ENCODE data around the gene IGFL3.

The IGFL3 gene

GRCh38 chr19:46150606-46151005, 26.1 kb upstream of the IGFL3 start:
- Histone ChIP-seq H3K4me1 (ENCODE audit: insufficient read depth, low read length, severe bottlenecking) (no peaks in the 10 kb centered on the region), H3K4me2 (ENCODE audit: low read length) (no peak overlapping the region), H3K79me2 (ENCODE audit: insufficient read depth, low read length) (no peaks in the 10 kb centered on the region), H3F3A (ENCODE audit: insufficient read depth, low read length) (no peaks in the 10 kb centered on the region), H3K9me3 (ENCODE audit: low read length) (no peaks in the 10 kb centered on the region), H3K9me2 (ENCODE audit: low read depth, low read length) (no peaks in the 10 kb centered on the region), H2AFZ (ENCODE audit: low read length) (no peak overlapping the region), H3K27me3 (ENCODE audit: insufficient read depth, low read length) (peaks cover 5% of the 10 kb centered on the region; the same call in 1 of the 2 replicates), H3K27ac (ENCODE audit: low read depth, low read length, poor library complexity, severe bottlenecking) (no peak overlapping the region), H3K9ac (ENCODE audit: low read length) (no peak overlapping the region), H3K4me3 (ENCODE audit: low read depth, low read length, poor library complexity, severe bottlenecking) (no peak overlapping the region), H3K36me3 (ENCODE audit: insufficient read depth, low read length) (no peaks in the 10 kb centered on the region), H4K20me1 (ENCODE audit: insufficient read depth, low read length) (no peaks in the 10 kb centered on the region)
- TF ChIP-seq CTCF (IDR thresholded peaks at IDR 0.05; ENCODE audit: low read length) (no peak), EZH2 (IDR thresholded peaks at IDR 0.05; ENCODE audit: borderline replicate concordance, low read length) (no peak)

GRCh38 chr19:46147791-46148288, 23.4 kb upstream of the IGFL3 start, which contains the start of gene IGFL2:
IGFL2 (plus strand) TSS chr19:46148238; CDS start chr19:46148279, 41 bp downstream.
- TF ChIP-seq CTCF (IDR thresholded peaks at IDR 0.05; ENCODE audit: low read length) (no peak), EZH2 (IDR thresholded peaks at IDR 0.05; ENCODE audit: borderline replicate concordance, low read length) (no peak)
- no peak within 1 kb of the TSS for H3K9ac ChIP-seq (ENCODE audit: low read length)
- H3K4me3 ChIP-seq (ENCODE audit: low read depth, low read length, poor library complexity, severe bottlenecking) = no peak within 1 kb of the TSS
- no peaks in the 10 kb centered on the region for H3K36me3 ChIP-seq (ENCODE audit: insufficient read depth, low read length)
- H3K9me2 ChIP-seq (ENCODE audit: low read depth, low read length) = no peaks in the 10 kb centered on the region
- H3F3A ChIP-seq (ENCODE audit: insufficient read depth, low read length) = no peaks in the 10 kb centered on the region
- H3K4me2 ChIP-seq (ENCODE audit: low read length) = no peak within 1 kb of the TSS
- no peaks in the 10 kb centered on the region for H3K27me3 ChIP-seq (ENCODE audit: insufficient read depth, low read length)
- H4K20me1 ChIP-seq (ENCODE audit: insufficient read depth, low read length) = no peaks in the 10 kb centered on the region
- H3K4me1 ChIP-seq (ENCODE audit: insufficient read depth, low read length, severe bottlenecking) = no peaks in the 10 kb centered on the region
- H2AFZ ChIP-seq (ENCODE audit: low read length) = no peak within 1 kb of the TSS
- no peaks in the 10 kb centered on the region for H3K79me2 ChIP-seq (ENCODE audit: insufficient read depth, low read length)
- H3K9me3 ChIP-seq (ENCODE audit: low read length) = no peaks in the 10 kb centered on the region
- no peak within 1 kb of the TSS for H3K27ac ChIP-seq (ENCODE audit: low read depth, low read length, poor library complexity, severe bottlenecking)

GRCh38 chr19:46147166-46147740, 22.8 kb upstream of the IGFL3 start:
- Histone ChIP-seq H4K20me1 (ENCODE audit: insufficient read depth, low read length) (no peaks in the 10 kb centered on the region), H3K9me3 (ENCODE audit: low read length) (no peaks in the 10 kb centered on the region), H3K36me3 (ENCODE audit: insufficient read depth, low read length) (no peaks in the 10 kb centered on the region), H3K79me2 (ENCODE audit: insufficient read depth, low read length) (no peaks in the 10 kb centered on the region), H3K4me2 (ENCODE audit: low read length) (no peak overlapping the region), H3K9ac (ENCODE audit: low read length) (no peak overlapping the region), H3K27me3 (ENCODE audit: insufficient read depth, low read length) (no peaks in the 10 kb centered on the region), H3K9me2 (ENCODE audit: low read depth, low read length) (no peaks in the 10 kb centered on the region), H3F3A (ENCODE audit: insufficient read depth, low read length) (no peaks in the 10 kb centered on the region), H3K4me1 (ENCODE audit: insufficient read depth, low read length, severe bottlenecking) (no peaks in the 10 kb centered on the region), H3K27ac (ENCODE audit: low read depth, low read length, poor library complexity, severe bottlenecking) (no peak overlapping the region), H2AFZ (ENCODE audit: low read length) (no peak overlapping the region), H3K4me3 (ENCODE audit: low read depth, low read length, poor library complexity, severe bottlenecking) (no peak overlapping the region)
- TF ChIP-seq EZH2 (IDR thresholded peaks at IDR 0.05; ENCODE audit: borderline replicate concordance, low read length) (no peak), CTCF (IDR thresholded peaks at IDR 0.05; ENCODE audit: low read length) (no peak)
